Nephron (organoid): ENCODE results near the gene ERBB4.

Source experiments
- H3K27ac Mint-ChIP-seq, 3 experiments: 2 replicates each; pipeline ENCODE4 v1.8.0; 2020; ENCODE audit warnings: mixed read lengths in 3 of 3, mild to moderate bottlenecking in 2 of 3, moderate library complexity in 1 of 3
- H3K27me3 Mint-ChIP-seq: 2 replicates; pipeline ENCODE4 v1.8.0; 2021; ENCODE audit warnings: low read depth, mild to moderate bottlenecking, moderate library complexity, mixed read lengths
- H3K36me3 Mint-ChIP-seq: 2 replicates; pipeline ENCODE4 v1.8.0; 2020; ENCODE audit warnings: low read depth, mixed read lengths
- H3K4me1 Mint-ChIP-seq: 2 replicates; pipeline ENCODE4 v1.8.0; 2020; ENCODE audit warnings: mixed read lengths
- H3K4me3 Mint-ChIP-seq, 3 experiments: 2 replicates each; pipeline ENCODE4 v1.8.0; 2020; ENCODE audit warnings: mild to moderate bottlenecking in 3 of 3, mixed read lengths in 3 of 3, moderate library complexity in 2 of 3
- H3K9me3 Mint-ChIP-seq: 2 replicates; pipeline ENCODE4 v1.8.0; 2020; ENCODE audit warnings: mixed read lengths
- TF ChIP-seq, protein P1 (sequence below), 3 experiments: fragments of 200-600 bp; sonication (generic); IDR thresholded peaks; one replicate each; pipeline ENCODE4 v1.5.0; 2021; ENCODE audit warnings: antibody characterized with exemption in 3 of 3; ENCODE audit not compliant: unreplicated experiment in 3 of 3

The ERBB4 gene

DNA sequence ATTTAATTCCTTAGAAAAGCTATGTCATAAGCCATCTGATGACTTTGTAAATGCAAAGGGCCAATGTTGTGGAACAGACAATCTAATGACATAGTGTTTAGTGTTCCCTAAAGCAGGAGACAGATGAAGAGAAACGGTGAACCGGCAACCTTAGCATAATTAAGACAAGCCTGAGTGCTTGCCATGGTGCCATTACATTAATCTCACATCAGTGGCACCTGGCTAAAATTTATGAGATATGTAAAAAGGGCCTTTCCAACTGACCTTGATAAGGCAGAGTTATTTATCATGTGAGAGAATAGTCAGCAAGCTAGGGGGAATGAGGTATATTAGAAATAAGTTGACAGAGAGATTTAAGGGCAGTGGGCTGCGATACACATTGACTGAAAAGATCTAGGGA, 261.8 kb downstream of the ERBB4 start:
- H3K27me3 Mint-ChIP-seq, result no peaks in the 10 kb centered on the region

DNA sequence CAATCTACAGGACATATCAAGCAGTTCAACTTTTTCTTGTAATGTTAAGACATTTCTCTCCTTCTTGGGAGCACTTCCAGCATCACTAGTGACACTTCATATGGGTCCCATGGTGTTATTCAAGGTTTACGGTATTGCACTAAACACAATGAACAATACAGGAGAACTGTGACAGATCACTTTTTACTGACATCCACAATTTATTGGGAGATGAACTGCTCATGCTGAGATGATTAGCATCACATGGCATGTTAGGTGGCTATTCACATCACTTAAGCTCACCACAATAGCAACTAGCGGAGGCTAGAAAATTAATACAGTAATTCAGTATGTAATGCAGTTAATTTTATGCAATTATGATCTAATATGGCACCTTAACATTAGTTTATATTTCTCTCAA, 264.4 kb downstream of the ERBB4 start:
- H3K27me3 Mint-ChIP-seq, result no peaks in the 10 kb centered on the region
- H3K4me1 Mint-ChIP-seq, result no peaks in the 10 kb centered on the region
- no peaks in the 10 kb centered on the region for H3K36me3 Mint-ChIP-seq
- no peak overlapping the region for H3K4me3 Mint-ChIP-seq
- H3K27ac Mint-ChIP-seq, result peak overlapping the region in 1 of 3 experiments; percentile 29
- no peaks in the 10 kb centered on the region for H3K9me3 Mint-ChIP-seq
- TF ChIP-seq, protein P1, sequence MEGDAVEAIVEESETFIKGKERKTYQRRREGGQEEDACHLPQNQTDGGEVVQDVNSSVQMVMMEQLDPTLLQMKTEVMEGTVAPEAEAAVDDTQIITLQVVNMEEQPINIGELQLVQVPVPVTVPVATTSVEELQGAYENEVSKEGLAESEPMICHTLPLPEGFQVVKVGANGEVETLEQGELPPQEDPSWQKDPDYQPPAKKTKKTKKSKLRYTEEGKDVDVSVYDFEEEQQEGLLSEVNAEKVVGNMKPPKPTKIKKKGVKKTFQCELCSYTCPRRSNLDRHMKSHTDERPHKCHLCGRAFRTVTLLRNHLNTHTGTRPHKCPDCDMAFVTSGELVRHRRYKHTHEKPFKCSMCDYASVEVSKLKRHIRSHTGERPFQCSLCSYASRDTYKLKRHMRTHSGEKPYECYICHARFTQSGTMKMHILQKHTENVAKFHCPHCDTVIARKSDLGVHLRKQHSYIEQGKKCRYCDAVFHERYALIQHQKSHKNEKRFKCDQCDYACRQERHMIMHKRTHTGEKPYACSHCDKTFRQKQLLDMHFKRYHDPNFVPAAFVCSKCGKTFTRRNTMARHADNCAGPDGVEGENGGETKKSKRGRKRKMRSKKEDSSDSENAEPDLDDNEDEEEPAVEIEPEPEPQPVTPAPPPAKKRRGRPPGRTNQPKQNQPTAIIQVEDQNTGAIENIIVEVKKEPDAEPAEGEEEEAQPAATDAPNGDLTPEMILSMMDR (IDR thresholded peaks at IDR 0.05; ENCODE audit: unreplicated experiment in 3 of 3), result no peak

More for the DNA sequence above, 261.8 kb downstream of the ERBB4 start:
- TF ChIP-seq, protein P1 (IDR thresholded peaks at IDR 0.05; ENCODE audit: unreplicated experiment in 3 of 3), result no peak
- Mint-ChIP-seq H3K4me3 (no peak overlapping the region), H3K36me3 (no peaks in the 10 kb centered on the region), H3K9me3 (no peaks in the 10 kb centered on the region), H3K4me1 (no peaks in the 10 kb centered on the region), H3K27ac (peak overlapping the region in 1 of 3 experiments; percentile 43)

DNA sequence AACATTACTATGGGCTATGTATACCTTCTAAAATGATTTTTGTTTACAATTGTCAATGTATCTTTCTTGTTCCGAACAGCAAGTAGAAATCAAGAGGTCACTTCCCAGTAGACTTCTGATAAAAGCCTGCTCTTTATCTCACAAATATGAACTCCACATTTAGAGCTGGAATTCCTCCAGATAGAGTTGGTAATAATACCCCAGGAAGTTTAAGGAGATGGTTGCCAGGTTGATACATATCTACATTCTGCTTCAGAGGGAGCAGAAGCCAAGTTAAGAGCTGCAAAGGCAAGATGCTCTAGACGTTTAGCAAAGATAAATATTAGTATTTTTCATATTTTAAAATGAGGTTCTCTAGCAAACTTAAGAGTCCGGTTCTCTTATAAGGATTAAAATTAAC, 267.0 kb downstream of the ERBB4 start:
- Mint-ChIP-seq H3K9me3 (no peaks in the 10 kb centered on the region), H3K4me3 (no peak overlapping the region), H3K4me1 (no peaks in the 10 kb centered on the region), H3K27ac (peak overlapping the region in 2 of 3 experiments; percentile 46 to 58), H3K27me3 (no peaks in the 10 kb centered on the region), H3K36me3 (no peaks in the 10 kb centered on the region)
- TF ChIP-seq, protein P1 (IDR thresholded peaks at IDR 0.05; ENCODE audit: unreplicated experiment in 3 of 3), result no peak

DNA sequence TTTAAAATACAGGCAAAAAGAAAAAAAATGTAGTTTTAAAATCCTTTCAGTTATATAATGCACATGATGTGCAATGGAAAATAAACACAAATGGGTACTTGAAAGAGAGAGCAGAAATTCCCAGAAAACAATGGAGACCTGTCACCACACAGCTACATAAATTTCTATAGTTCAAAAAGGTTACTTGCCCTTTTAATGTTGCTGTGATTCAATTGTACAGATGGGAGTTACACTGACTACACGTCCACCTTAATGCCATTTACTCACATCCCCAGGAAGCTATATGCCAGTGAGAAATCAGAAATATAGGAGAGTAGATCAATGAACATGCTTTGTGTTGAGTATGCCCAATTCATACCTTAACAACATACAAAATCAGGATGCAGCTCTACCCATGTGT, 269.6 kb downstream of the ERBB4 start:
- Mint-ChIP-seq H3K27me3 (no peaks in the 10 kb centered on the region), H3K36me3 (no peaks in the 10 kb centered on the region), H3K27ac (peak overlapping the region in 1 of 3 experiments; percentile 45), H3K4me1 (no peaks in the 10 kb centered on the region), H3K4me3 (no peak overlapping the region), H3K9me3 (no peaks in the 10 kb centered on the region)
- TF ChIP-seq, protein P1 (IDR thresholded peaks at IDR 0.05; ENCODE audit: unreplicated experiment in 3 of 3), result no peak

DNA sequence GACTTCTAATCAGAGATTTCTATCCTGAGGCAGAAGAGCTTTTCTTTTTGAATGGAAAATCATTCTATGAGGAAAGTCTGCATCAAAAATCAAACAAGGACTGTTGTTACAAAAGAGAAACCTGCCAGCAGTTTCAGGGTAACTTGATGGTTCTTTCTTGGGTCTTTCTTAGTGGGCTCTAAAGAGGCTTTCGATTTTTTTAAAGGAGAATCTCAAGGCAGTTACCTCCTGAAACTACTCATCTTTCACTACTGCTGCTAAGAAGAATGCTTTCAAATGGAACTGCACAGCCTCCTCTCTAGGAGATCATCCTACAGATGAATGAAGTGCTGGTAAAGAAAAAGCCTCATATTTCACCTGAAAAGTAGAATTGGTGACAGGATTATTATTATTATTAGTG, 272.3 kb downstream of the ERBB4 start:
- no peaks in the 10 kb centered on the region for H3K4me1 Mint-ChIP-seq
- TF ChIP-seq, protein P1 (IDR thresholded peaks at IDR 0.05; ENCODE audit: unreplicated experiment in 3 of 3), result no peak
- H3K4me3 Mint-ChIP-seq, result no peak overlapping the region
- H3K36me3 Mint-ChIP-seq, result no peaks in the 10 kb centered on the region
- no peaks in the 10 kb centered on the region for H3K27me3 Mint-ChIP-seq
- H3K9me3 Mint-ChIP-seq, result no peaks in the 10 kb centered on the region
- H3K27ac Mint-ChIP-seq, result peak overlapping the region; percentile 90 to 91 (median 91)

DNA sequence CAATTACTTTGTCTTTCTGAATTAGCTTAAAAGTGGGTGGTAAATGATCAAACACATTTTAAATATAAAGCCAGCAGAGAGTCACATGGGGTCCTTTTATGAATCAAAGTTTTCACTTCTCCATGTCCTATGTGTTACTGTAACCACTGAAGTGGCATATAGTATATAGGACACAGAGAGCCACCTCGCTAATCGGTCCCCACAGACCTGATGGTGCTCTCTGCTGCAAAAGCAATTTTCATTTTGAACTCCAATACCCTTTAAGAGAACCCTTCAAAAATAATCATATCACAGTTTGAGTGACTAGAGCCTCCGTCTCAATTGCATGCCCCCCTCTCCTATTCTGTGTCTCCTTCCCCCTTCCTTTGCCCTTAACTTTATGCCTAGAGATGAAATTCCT, 272.8 kb downstream of the ERBB4 start:
- no peaks in the 10 kb centered on the region for H3K4me1 Mint-ChIP-seq
- H3K36me3 Mint-ChIP-seq, result no peaks in the 10 kb centered on the region
- no peaks in the 10 kb centered on the region for H3K9me3 Mint-ChIP-seq
- H3K4me3 Mint-ChIP-seq, result peak overlapping the region in 1 of 3 experiments; percentile 4
- no peaks in the 10 kb centered on the region for H3K27me3 Mint-ChIP-seq
- H3K27ac Mint-ChIP-seq, result peak overlapping the region; percentile 90 to 91 (median 91)
- TF ChIP-seq, protein P1 (IDR thresholded peaks at IDR 0.05; ENCODE audit: unreplicated experiment in 3 of 3), result no peak
